Breast epithelium (tissue), 4 donors: ENCODE results near the gene FNDC3A. TPM values are rescaled to one million over a fixed set of nuclear protein-coding genes. Genes with fewer than 3 reads are reported as not detected.
A peak's percentile ranks its signal among the peaks of the same experiment; 100 is the strongest.

Experiments
- DNase-seq, 2 donors: peaks; one replicate each; pipeline ENCODE4 v3.0.0-alpha.2; 2019; ENCODE audit warnings: low spot score in 2 of 2
- H3K27ac ChIP-seq, 2 donors: fragments of 200-600 bp; sonication (generic) in 1 of 2; one replicate each; pipeline ENCODE4 v1.5.1; 2016 to 2019; ENCODE audit warnings: mild to moderate bottlenecking in 1 of 2
- H3K27me3 ChIP-seq, 2 donors: fragments of 200-600 bp; sonication (generic) in 1 of 2; one replicate each; pipeline versions ENCODE4 v1.5.1 to v1.6.0; 2017 to 2019; ENCODE audit warnings: control low read depth in 1 of 2, mild to moderate bottlenecking in 1 of 2
- H3K36me3 ChIP-seq: fragments of 200-600 bp; one replicate; pipeline ENCODE4 v1.5.1; 2019
- H3K4me1 ChIP-seq, 2 donors: fragments of 200-600 bp; sonication (generic); one replicate each; pipeline ENCODE4 v1.5.1; 2016 to 2019; ENCODE audit warnings: control low read depth in 1 of 2
- H3K4me3 ChIP-seq, 3 donors: fragments of 200-600 bp; sonication (generic); 1 replicate in 2 of 3; 2 replicates in 1 of 3; pipeline ENCODE4 v1.5.1; 2016 to 2019; ENCODE audit warnings: mild to moderate bottlenecking in 3 of 3, moderate library complexity in 2 of 3
- H3K9me3 ChIP-seq, 2 donors: fragments of 200-600 bp; sonication (generic) in 1 of 2; one replicate each; pipeline ENCODE4 v1.5.1; 2016 to 2019; ENCODE audit warnings: control low read depth in 1 of 2
- POLR2A ChIP-seq: fragments of 450-650 bp; IDR thresholded peaks from one replicate; pipeline ENCODE4 v1.6.1; 2016; ENCODE audit warnings: antibody characterized with exemption, mild to moderate bottlenecking, moderate library complexity
- POLR2AphosphoS5 ChIP-seq, 3 donors: sonication (generic); formaldehyde crosslinking; IDR thresholded peaks; one replicate each; pipeline ENCODE4 v1.6.1; 2017; ENCODE audit warnings: antibody characterized with exemption in 3 of 3
- intact Hi-C: fragments of 100-400 bp; cut with DNase I; formaldehyde crosslinking; loops from one replicate; pipeline ENCODE4 v1.15.1; 2023; ENCODE audit warnings: low total_unique reads
- total RNA-seq, 3 donors: library from RNA; depleted of rRNA; stranded (reverse); fragments of >200 nt; gene quantifications; one replicate each; pipeline ENCODE4 v1.1.0, GENCODE V29; 2016
- TF ChIP-seq, protein P1 (sequence below), 3 donors: fragments of 450-650 bp; IDR thresholded peaks; one replicate each; pipeline ENCODE4 v1.5.1; 2016 to 2017; ENCODE audit warnings: antibody characterized with exemption in 3 of 3, mild to moderate bottlenecking in 3 of 3, moderate library complexity in 3 of 3

Gene FNDC3A
- total RNA-seq, 3 donors from 2014 or later, result 45.3 to 85.8 (median 57.7) TPM

DNA sequence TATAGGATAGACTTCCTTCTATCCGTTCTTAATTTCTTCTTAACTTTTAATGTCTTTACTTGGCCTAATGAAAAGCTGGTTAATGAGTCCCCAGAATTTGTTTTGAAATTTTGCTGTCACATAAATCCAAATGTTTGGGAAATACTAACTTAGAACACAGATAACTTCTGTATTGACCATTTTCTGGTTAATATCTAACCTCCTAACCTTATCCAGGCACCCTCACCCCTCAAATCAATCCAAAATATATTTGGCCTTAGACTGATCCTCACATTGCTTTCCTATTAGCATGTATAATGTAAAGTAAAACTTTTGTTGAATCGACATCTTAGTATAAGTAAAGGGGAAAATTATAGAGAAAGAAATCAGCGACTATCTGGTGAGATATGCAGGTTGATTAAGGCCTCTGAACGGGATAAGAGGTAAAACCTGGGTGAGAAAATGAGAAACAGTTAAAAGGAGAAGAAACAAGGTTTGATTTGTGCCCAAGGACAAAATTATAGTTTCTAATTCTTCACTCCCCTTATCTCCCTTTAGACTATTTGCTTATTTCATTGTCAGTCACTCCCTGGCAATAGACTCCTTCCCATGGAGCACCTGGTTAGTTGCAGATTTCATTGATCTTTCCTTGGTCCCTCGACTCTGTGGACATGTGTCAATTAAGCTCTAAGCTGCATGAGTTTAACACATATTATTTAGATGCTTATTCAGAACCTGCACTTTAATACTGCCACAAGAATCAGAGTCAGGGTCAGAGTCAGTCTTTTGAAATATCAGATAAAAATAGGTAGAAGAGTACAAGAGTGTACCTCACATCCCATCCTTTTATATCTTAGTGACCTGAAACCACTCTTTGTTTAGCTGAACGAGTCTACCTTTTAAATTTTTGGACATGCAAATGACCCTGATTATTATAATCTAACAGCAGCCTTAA is 125.2 kb downstream of the FNDC3A start:
- DNase-seq, result no peak
- Histone ChIP-seq H3K27ac (no peak overlapping the region), H3K27me3 (no peaks in the 10 kb centered on the region), H3K4me1 (peaks cover 6 to 8% of the 10 kb centered on the region in 2 donors), H3K9me3 (no peaks in the 10 kb centered on the region), H3K4me3 (no peak overlapping the region), H3K36me3 (no peaks in the 10 kb centered on the region)
- intact Hi-C loops, result no loop called here
- TF ChIP-seq POLR2AphosphoS5 (IDR thresholded peaks at IDR 0.05), result no peak
- no peak for TF ChIP-seq POLR2A
- TF ChIP-seq, protein P1, sequence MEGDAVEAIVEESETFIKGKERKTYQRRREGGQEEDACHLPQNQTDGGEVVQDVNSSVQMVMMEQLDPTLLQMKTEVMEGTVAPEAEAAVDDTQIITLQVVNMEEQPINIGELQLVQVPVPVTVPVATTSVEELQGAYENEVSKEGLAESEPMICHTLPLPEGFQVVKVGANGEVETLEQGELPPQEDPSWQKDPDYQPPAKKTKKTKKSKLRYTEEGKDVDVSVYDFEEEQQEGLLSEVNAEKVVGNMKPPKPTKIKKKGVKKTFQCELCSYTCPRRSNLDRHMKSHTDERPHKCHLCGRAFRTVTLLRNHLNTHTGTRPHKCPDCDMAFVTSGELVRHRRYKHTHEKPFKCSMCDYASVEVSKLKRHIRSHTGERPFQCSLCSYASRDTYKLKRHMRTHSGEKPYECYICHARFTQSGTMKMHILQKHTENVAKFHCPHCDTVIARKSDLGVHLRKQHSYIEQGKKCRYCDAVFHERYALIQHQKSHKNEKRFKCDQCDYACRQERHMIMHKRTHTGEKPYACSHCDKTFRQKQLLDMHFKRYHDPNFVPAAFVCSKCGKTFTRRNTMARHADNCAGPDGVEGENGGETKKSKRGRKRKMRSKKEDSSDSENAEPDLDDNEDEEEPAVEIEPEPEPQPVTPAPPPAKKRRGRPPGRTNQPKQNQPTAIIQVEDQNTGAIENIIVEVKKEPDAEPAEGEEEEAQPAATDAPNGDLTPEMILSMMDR (IDR thresholded peaks at IDR 0.05), result no peak

DNA sequence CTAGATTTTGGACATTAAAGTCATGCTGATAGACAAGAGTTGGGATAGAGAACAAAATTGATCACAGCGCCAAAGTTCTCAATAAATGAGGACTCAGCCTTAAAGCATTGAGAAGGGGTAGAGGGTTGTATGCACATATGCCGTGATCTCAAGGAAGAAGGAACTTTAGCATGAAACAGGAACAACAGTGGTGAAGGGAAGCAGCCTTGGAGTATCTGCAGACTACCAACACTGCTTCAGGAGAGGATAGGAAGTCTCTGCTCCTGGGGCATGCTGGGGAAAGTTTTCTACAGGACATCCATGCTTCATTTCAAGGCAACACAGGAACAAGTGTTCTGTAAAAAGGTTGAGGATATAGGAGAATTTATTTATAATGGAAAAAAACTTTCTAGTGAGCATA is 132.5 kb downstream of the FNDC3A start:
- H3K36me3 ChIP-seq, result no peaks in the 10 kb centered on the region
- H3K27ac ChIP-seq, result no peak overlapping the region
- no peak for DNase-seq
- TF ChIP-seq POLR2AphosphoS5 (IDR thresholded peaks at IDR 0.05) (no peak), POLR2A (no peak)
- TF ChIP-seq, protein P1 (IDR thresholded peaks at IDR 0.05), result no peak
- intact Hi-C loops, result no loop called here
- no peaks in the 10 kb centered on the region for H3K27me3 ChIP-seq
- H3K4me3 ChIP-seq, result no peak overlapping the region
- no peaks in the 10 kb centered on the region for H3K9me3 ChIP-seq
- peaks cover 0 to 8% of the 10 kb centered on the region in 2 donors for H3K4me1 ChIP-seq

DNA sequence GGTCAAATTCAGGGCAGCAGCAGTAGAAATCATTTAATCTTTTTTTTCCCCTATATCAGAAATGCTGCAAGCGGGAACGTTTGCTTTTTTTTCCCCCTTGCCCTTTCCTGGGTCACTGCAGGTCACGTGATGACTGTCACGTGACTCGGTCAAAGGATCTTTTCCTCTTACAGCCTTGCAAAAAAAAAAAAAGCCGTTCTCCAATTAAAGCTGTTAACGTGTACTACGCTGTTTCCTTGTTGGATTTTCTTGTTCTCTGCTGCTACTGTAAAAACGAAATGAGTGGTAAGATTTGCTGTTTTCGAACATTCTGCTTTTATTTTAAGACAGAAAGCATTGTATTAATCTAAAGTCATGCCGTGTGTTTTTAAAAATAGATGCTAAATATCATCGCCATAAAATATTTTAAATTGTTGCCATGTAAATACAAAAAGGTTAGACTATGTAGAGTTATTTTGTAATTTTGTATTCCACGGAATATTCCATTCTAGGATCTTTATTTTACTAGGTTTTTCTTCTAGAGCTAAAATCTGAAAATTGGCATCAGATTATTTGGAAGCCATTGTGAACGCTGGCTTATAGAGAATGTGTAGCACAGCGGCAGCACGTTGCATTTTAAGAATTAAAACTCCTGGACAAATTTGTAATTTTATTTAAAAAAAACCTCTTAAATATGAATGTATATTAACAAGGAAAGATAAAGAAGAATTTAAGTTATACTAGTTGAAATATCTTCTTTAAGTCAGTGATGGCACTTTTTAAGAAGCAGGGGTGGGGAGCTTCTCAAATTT is 134.6 kb downstream of the FNDC3A start:
- H3K36me3 ChIP-seq, result no peaks in the 10 kb centered on the region
- TF ChIP-seq, protein P1 (IDR thresholded peaks at IDR 0.05), result no peak
- TF ChIP-seq POLR2AphosphoS5 (IDR thresholded peaks at IDR 0.05), result peak in 1 of 3 donors; percentile 52
- peak; percentile 68 to 70 for DNase-seq
- intact Hi-C loops, result no loop called here
- H3K27ac ChIP-seq, result peak overlapping the region in 1 of 2 donors; percentile 51
- peaks cover 0 to 8% of the 10 kb centered on the region in 2 donors for H3K4me1 ChIP-seq
- peak overlapping the region; percentile 48 to 68 (median 51) for H3K4me3 ChIP-seq
- no peaks in the 10 kb centered on the region for H3K9me3 ChIP-seq
- no peaks in the 10 kb centered on the region for H3K27me3 ChIP-seq

DNA sequence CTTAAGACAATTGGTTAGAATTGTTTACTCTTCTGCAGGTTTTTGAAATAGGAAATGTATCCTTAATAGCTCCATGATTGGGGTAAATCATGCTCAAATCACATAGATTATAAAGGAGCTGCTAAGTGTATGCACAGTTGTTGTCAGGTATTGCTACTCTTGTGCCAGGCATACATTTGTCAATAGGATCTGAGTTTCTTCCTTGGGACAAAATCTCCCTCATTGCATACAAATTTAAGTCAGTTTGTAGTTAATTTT is 135.1 kb downstream of the FNDC3A start:
- peaks cover 0 to 8% of the 10 kb centered on the region in 2 donors for H3K4me1 ChIP-seq
- TF ChIP-seq POLR2AphosphoS5 (IDR thresholded peaks at IDR 0.05), result no peak
- DNase-seq, result no peak
- no peaks in the 10 kb centered on the region for H3K9me3 ChIP-seq
- H3K27ac ChIP-seq, result no peak overlapping the region
- intact Hi-C loops, result no loop called here
- H3K4me3 ChIP-seq, result peak overlapping the region; percentile 48 to 68 (median 51)
- H3K36me3 ChIP-seq, result no peaks in the 10 kb centered on the region
- H3K27me3 ChIP-seq, result no peaks in the 10 kb centered on the region

DNA sequence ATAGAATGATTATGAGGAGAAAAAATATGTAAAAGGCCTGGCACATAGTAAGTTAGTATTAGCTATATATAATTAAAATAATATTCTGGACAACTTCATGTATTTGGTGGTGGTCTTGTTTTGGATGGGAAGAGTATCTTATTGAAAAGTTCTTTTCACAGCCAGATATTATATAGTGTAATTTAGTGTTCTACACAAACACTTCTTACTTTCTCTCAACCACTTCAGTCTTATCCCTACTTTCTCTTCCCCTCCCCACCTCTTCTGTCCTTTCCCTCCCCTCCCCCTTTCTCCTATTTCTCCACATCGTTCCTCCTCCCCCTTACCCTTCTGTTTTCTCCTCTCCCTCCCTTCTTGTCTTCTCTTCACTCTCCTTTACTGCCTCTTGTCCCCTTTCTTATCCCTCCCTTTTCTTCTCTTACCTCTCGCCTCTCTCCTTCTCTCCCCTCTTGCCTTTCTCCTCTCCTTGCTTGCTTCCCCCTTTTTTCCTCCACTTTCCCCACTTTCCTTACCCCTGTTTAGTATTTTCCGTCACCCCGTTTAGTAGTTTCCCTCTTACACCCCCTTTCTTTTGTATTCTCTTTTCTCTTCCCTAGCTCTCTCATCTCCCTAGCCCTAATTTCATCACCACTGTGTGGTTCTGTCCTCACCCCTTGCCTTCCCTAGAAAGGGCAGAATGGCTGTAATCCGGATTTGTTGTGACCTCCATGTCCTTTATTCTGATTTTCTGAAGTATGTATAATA is 137.2 kb downstream of the FNDC3A start:
- H3K27ac ChIP-seq, result no peak overlapping the region
- TF ChIP-seq, protein P1 (IDR thresholded peaks at IDR 0.05), result no peak
- TF ChIP-seq POLR2A (no peak), POLR2AphosphoS5 (IDR thresholded peaks at IDR 0.05) (no peak)
- H3K27me3 ChIP-seq, result no peaks in the 10 kb centered on the region
- no peaks in the 10 kb centered on the region for H3K36me3 ChIP-seq
- intact Hi-C loops, result no loop called here
- DNase-seq, result no peak
- H3K9me3 ChIP-seq, result no peaks in the 10 kb centered on the region
- H3K4me1 ChIP-seq, result peaks cover 0 to 8% of the 10 kb centered on the region in 2 donors
- no peak overlapping the region for H3K4me3 ChIP-seq
